NOMO-1 (cell line): ENCODE results near the gene PLCD4.

Source experiments
- DNase-seq, 2 experiments: peaks; one replicate each; lab custom pipeline; 2025; ENCODE audit not compliant: unreplicated experiment in 2 of 2; lab: John Stamatoyannopoulos, UW

The PLCD4 gene

GRCh38 chr2:218662377-218662776 lies 54.7 kb downstream of the PLCD4 start:
- DNase-seq, result no peak

- no peak for DNase-seq
Observed at GRCh38 chr2:218662827-218663226, 55.1 kb downstream of the PLCD4 start.

GRCh38 chr2:218663901-218664300 lies 56.2 kb downstream of the PLCD4 start:
- DNase-seq, result no peak

DNA sequence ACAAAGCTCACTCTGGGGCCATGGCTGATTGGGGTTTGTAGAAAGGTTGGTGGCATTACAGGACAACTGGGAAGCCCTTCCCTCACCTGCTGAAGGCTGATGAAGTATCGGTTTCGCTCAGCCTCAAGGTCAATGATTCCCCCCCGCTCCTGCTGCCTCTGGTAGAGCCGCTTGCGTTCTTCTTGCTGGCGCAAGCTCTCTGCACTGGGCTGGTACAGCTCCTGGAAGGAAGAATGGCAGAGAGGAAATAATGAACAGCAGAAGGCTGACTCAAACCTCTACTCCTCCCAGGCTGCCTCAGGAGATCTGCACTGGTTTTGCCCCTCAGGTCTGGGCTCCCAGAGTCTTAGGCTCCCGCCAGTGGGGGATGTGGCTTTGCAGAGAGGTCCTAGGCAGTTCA lies 57.0 kb downstream of the PLCD4 start:
- DNase-seq, result no peak

GRCh38 chr2:218671097-218671653 lies 63.5 kb downstream of the PLCD4 start:
- DNase-seq, result no peak

DNA sequence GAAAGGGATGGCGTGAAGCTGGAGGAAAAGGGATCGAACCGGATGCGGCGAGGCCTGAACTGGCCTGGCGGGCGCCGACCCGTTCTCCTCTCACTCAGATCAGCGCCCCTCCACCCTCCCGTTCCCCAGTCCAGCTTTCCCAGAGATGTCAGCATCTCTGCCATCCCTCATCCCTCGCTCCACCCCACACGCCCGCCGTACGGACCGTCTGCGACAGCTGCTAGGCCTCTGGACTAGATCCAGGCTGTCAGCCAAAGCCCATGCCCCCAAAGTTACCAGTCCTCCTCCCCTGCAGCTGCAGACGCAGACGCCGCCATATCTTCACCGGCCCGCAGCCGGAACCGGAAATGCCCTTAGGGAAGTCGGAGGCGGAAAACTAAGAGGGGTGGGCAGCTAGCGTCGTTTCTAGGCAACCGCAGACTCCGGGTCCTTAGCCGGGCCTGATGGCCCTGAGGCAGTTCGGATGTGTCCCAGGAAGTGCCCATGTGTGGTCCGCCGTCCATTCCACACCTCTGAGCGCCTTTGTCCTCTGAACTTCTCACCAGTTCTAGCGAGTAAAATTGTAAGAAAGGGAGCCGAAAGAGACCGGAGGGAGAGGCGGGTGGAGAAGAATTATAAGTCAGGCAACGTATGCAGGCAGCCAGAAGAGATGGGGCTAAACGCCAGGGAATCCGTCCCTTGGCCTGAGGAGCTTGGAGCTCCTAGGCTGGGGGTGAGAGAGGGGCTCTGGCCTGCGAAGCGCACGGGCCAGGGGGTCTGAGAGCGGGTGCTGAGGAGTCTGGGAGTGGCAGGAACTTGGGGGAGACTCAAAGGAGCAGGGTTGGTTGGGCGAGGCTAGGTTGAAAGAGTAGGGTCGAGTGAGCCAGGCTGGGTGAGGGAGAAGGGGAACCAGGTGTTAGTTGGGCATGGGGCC lies 64.2 kb downstream of the PLCD4 start, which contains the start of the genes RNF25 and STK36:
Gene RNF25, minus strand, starts transcription at position 349 of the 913 bp plus-strand sequence. Its CDS starts 32 bp downstream, at position 317.
Gene STK36, plus strand, starts transcription at position 433 of the 913 bp plus-strand sequence. CDS start 744 bp downstream, outside the sequence.
- DNase-seq, result peak; percentile 86 to 87

DNA sequence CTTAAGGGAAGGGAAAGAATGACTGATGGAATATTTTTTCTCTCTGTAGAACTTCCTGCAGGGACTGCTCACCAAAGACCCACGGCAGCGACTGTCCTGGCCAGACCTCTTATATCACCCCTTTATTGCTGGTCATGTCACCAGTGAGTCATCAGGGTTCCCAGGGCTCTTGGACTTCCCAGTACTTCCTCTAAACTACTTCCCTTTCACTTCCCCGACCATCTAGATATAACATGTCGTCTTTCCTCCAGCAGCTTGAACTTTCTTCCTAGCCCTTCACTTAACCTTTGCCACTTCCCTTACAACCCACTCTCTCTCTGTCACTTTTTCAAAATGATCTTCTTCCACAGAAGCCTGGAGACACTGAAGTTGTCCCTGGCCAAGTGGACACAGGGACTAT lies 71.4 kb downstream of the PLCD4 start:
- DNase-seq, result peak; percentile 5 to 45

DNA sequence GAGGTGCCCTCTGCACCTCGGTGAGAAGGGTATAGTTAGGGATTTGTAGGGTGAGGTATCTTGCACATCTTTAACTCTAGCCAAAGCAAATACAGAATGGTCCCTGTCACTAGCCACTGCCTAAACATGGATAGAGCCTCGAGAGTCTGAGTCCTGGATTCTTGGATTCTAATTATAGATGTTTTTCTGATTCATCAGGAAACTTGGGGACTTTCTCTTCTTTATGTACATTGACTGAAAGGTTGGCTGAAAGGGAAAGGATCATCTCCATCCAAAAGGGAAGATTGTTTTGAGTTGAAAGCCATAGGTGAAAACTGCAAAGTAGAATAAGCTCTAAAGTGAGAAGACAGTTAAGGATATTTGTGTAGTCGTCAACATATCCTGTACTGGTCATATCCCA lies 72.4 kb downstream of the PLCD4 start:
- no peak for DNase-seq
